Measurements from ENCODE around the gene ZNF791. TPM values are rescaled to one million over a fixed set of nuclear protein-coding genes. Genes with fewer than 3 reads are reported as not detected.
A peak's percentile ranks its signal among the peaks of the same experiment; 100 is the strongest.
"Not testable (repeated sequence)": the region's sequence is repeated elsewhere in the genome, so short reads cannot be mapped to it uniquely, and the experiment has no call there.

ZNF791 gene
- total RNA-seq, 2 donors from 2014 or later, result 26.8 to 28.5 TPM

GRCh38 chr19:12626958-12627357, 16.2 kb downstream of the ZNF791 start:
- intact Hi-C loops (cut with DNase I), result no loop called here
- no peak for DNase-seq (ENCODE audit: low spot score)

GRCh38 chr19:12628040-12629022, 17.6 kb downstream of the ZNF791 start:
- no peak for DNase-seq (ENCODE audit: low spot score)
- intact Hi-C loops (cut with DNase I), result no loop called here

- intact Hi-C loops (cut with DNase I), result no loop called here
- no peak for DNase-seq (ENCODE audit: low spot score)
Observed at GRCh38 chr19:12629215-12629614, 18.5 kb downstream of the ZNF791 start.

DNA sequence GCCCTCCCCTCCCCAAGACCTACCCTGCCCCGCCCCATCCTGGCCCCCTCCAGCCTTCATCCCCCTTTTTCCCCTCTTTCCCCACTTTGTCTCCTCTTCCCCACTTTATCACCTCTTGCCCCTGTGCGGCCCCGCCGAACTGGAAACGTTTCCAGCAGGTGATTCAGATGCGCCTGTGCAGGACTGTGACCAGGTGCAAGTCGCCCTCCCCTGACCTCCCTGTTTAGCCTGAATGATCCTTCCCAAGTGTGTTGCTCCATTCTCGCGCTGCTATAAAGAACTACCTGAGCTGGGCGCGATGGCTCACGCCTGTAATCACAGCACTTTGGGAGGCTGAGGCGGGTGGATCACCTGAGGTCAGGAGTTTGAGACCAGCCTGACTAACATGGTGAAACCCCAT, 25.9 kb downstream of the ZNF791 start:
- intact Hi-C loops (cut with DNase I), result no loop called here
- no peak for DNase-seq (ENCODE audit: low spot score)

GRCh38 chr19:12638611-12639182, 28.0 kb downstream of the ZNF791 start:
- intact Hi-C loops (cut with DNase I), result no loop called here
- no peak for DNase-seq (ENCODE audit: low spot score)

GRCh38 chr19:12639901-12640613, 29.3 kb downstream of the ZNF791 start:
- intact Hi-C loops (cut with DNase I), result no loop called here

GRCh38 chr19:12641456-12641855, 30.7 kb downstream of the ZNF791 start:
- intact Hi-C loops (cut with DNase I), result no loop called here
- DNase-seq (ENCODE audit: low spot score), result no peak

More at GRCh38 chr19:12639901-12640613, 29.3 kb downstream of the ZNF791 start:
- DNase-seq (ENCODE audit: low spot score), result peak; percentile 95

DNA sequence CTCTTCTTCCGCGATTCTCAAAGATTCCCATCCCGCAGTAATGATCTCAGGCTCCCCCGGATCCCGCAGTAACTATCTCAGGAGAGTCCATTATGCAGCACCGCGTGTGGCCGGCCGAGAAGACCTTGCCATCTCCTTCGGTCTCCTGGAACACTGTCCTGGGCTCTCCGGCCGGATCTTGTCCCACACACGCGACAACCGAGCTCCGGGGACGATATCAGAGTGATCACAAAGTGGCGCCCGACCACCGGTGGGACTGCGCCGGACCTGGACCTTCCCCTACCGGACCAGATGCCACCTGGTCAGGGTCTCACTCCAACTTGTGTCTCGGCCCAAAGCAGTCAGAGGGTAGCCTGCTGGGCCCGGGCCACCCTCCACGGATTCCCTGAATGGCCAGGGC, 31.8 kb downstream of the ZNF791 start:
- intact Hi-C loops (cut with DNase I), result no loop called here

GRCh38 chr19:12643716-12644115, 33.0 kb downstream of the ZNF791 start:
- DNase-seq (ENCODE audit: low spot score); intact Hi-C loops (cut with DNase I): not testable (repeated sequence)

More for the DNA sequence above, 31.8 kb downstream of the ZNF791 start:
- no peak for DNase-seq (ENCODE audit: low spot score)

DNA sequence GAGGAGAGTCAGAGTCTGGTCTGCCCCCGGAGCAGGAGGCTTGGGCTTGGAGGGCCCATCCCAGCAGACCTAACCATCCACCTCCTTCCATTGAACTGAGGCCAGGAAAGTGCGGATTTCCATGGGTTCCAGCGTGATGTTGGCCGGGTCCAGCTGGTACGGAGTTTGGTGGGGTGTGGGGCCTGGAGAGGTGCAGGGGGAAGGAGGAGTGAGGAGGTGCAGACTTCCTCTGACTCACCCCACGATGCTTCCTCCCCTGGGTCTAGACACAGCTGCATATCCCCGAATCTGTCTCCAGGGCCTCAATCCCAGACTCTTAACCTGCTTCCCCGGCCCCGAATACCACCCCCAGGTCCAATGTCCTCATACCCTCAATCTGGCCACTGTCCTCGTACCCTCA, 35.8 kb downstream of the ZNF791 start:
- intact Hi-C loops (cut with DNase I), result no loop called here
- DNase-seq (ENCODE audit: low spot score), result no peak

DNA sequence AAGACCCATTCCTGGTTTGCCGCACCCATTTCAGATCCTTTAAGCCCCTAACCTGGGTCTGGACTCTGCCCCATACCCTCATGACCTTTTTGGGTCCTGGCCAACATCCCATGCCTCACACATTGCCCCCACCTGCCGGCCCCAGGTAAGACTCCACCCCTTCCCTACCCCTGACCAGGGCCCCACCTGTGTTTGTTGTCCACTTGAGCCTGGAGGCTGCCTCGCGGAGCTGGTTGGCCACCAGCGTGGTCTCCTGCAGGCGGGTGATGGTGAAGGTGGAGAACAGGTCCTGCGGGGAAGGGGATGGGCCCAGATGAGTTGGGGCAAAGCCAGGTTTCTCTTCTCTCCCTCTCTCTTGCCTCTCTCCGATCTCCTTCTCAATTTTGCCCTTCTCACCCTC, 36.3 kb downstream of the ZNF791 start:
- intact Hi-C loops (cut with DNase I), result no loop called here
- no peak for DNase-seq (ENCODE audit: low spot score)

DNA sequence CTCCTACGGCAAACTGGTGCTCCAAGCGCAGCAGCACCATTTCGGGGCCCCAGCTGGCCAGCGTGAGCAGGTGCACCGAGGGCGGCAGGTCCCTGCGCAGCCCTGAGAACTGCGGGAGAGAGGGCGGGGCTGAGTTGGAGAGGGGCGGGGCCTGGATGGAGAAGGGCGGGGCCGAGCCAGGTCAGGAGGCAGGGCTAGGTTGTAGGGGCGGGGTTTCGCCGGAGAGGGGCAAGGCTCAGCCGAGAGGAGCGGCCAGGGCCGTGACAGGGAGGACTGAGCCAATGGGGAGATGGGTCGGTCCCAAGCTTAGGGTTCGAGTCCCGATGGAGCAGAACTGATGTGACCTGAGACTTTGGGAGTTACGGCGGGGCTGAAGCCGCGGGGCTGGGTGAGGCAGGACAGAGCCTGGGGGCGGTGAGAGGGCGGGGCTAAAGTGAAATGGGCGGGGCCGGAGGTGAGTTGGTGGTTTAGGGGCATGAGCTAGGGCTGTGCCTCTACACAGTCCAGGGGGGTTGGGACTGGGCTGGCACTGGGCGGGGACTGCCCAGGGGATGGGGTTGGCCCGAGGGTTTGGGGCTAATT, 36.9 kb downstream of the ZNF791 start:
- intact Hi-C loops (cut with DNase I), result no loop called here
- DNase-seq (ENCODE audit: low spot score), result peak; percentile 92

- no peak for DNase-seq (ENCODE audit: low spot score)
Observed at GRCh38 chr19:12648088-12648487, 37.4 kb downstream of the ZNF791 start.

DNA sequence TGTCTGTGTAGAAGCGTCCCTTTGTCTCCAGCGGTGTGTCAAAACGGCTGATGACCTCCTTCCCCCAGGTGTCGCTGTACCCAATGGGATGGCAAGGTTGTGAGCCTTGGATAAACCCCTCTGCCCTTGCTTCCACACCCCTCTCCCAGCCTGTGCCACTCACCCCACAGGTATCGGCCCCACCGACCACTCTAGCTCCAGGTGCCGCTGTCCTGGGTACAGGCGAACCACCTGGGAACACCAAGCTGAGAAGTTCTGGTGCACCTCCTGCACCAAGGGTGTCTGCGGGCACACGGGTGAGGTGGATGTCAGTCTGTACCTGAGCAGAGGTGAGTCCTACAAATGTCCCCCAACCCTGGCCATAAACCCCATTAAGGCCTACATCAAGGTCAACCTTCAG, 39.2 kb downstream of the ZNF791 start:
- no peak for DNase-seq (ENCODE audit: low spot score)
- intact Hi-C loops (cut with DNase I), result no loop called here

More at GRCh38 chr19:12648088-12648487, 37.4 kb downstream of the ZNF791 start:
- intact Hi-C loops (cut with DNase I), result no loop called here

GRCh38 chr19:12652219-12652618, 41.5 kb downstream of the ZNF791 start:
- intact Hi-C loops (cut with DNase I), result no loop called here
- no peak for DNase-seq (ENCODE audit: low spot score)

DNA sequence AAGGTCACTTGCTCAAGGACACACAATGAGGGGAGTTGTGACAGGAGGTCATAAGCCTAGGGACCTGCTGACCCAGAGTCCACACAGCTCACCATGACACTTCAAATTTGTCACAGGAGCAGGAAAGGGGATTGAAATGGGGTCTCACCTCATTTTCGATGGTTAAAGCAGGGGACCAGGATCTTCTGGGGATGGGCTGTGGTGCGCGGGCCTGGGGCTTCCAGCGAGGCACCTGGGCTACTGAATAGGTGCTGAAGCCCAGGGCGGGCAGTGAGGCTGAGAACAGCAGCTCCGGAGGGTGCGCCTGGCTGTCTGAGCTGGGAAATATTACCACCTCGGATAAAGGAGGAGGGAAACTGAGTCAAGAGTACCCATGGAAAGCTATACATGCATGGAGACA, 44.8 kb downstream of the ZNF791 start:
- no peak for DNase-seq (ENCODE audit: low spot score)
- intact Hi-C loops (cut with DNase I), result no loop called here

DNA sequence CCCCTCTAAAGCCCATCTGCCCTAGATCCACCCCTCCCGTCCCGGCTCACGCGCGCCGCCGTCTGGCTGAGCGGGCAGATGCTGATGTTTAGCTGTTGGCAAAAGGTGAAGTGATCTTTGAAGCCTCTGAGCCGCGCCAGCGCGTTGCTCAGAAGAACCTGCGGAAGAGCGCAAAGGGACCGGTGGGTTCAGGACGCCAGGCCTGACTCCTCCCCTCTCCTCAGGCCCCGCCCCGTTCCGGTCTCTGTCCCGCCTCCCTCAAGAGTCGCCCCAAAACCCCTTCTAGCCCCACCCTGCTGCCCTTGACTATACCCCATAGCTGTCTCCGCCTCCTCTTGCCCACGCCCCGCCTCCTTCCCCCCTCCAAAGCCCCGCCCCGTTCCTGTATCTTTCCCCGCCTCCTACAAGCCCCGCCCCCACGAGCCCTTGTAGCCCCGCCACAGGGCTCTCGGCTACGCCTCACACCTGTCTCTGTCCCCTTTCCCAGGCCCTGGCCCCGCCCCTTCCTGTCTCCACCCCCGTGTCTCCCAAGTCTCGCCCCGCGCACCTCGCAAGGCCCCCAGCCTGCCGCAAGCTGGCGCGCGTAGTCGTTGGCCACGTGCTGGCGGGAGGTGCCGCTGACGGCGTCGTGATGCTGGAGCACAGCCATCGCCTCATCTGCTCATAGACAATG, 46.3 kb downstream of the ZNF791 start:
- intact Hi-C loops (cut with DNase I), result no loop called here
- DNase-seq (ENCODE audit: low spot score), result no peak

DNA sequence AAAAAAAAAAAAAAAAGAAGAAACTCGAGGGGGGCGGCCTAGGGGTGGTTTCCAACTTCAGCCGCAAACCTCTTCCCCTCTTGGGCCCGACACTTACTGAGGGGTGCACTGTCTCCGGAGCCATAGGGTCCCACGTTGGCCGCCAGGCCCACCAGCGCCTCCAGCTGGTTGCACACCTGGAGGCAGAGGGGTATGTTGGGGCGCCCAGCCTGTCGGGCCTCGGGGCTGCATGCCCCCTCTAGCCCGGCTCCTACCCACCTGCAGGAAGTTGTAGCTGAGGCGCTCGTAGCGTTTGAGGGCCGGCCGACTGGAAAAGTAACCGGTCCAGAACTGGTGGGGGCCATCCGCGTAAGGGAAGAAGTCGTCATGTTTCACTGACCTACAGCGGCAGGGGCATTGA, 47.2 kb downstream of the ZNF791 start:
- intact Hi-C loops (cut with DNase I), result no loop called here

DNA sequence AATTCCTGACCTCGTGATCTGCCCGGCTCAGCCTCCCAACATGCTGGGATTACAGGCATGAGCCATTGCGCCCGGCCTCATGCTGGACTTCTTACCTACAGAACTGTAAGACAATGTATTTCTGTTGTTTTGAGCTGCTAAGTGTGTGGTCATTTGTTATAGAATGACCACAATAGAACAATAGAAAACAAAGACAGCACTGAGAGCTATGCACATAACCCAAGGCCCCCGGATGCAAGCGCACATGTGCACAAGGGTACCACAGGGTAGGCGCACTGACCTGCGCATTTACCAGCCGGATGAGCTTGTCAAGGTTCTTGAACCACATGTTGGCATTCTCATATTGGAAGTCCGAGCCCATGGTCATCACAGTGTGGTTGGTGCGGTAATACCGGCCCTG, 50.3 kb downstream of the ZNF791 start:
- no peak for DNase-seq (ENCODE audit: low spot score)
- intact Hi-C loops (cut with DNase I), result no loop called here

More for the DNA sequence above, 47.2 kb downstream of the ZNF791 start:
- DNase-seq (ENCODE audit: low spot score), result no peak
